ENCODE measurements around the gene TESK2.

- TF ChIP-seq POLR2A (IDR thresholded peaks at IDR 0.05) (no peak), CTCF (IDR thresholded peaks at IDR 0.05) (no peak)
Observed at GRCh38 chr1:45485949-45486348, 5.0 kb downstream of the TESK2 start.

All from adrenal gland (tissue), 5 donors.